GM12878 (cell line): ENCODE results near the gene S100P. TPM values are rescaled to one million over a fixed set of nuclear protein-coding genes. Genes with fewer than 3 reads are reported as not detected.

Experiments
- ATAC-seq: fragments of 200-7000 bp; cut with Tn5 transposase; 3 replicates; pipeline ENCODE4 v1.9.1; 2020; ENCODE audit warnings: mild to moderate bottlenecking, moderate library complexity
- BruUV-seq: library from RNA; stranded (reverse); fragments of 400-500 nt; replicated peaks from 2 replicates; lab custom pipeline; 2021; lab: Mats Ljungman, UMichigan
- CTCF ChIA-PET: fragments of 300-600 bp; sonication (Branson Sonifier 250); formaldehyde crosslinking; extraction: SDS; loops from one replicate; lab custom pipeline; 2021; ENCODE audit warnings: inconsistent platforms; lab: Yijun Ruan, JAX
- POLR2A ChIA-PET: fragments of 350-600 bp; formaldehyde crosslinking; extraction: SDS; loops from one replicate; lab custom pipeline; 2021; ENCODE audit warnings: inconsistent platforms; lab: Charles Lee
- RAD21 ChIA-PET: fragments of 300-600 bp; sonication (Branson Sonifier 250); formaldehyde crosslinking; loops from one replicate; lab custom pipeline; 2023; ENCODE audit warnings: antibody characterized with exemption; ENCODE audit not compliant: unreplicated experiment; lab: Charles Lee
- SMC1A ChIA-PET: fragments of 300-600 bp; sonication (Branson Sonifier 250); formaldehyde crosslinking; loops from one replicate; lab custom pipeline; 2023; ENCODE audit not compliant: unreplicated experiment, uncharacterized antibody; lab: Charles Lee
- DNase-seq: peaks from one replicate; pipeline ENCODE4 v3.0.0-alpha.2; 2011; ENCODE audit warnings: low read depth, low spot score
- FAIRE-seq: peaks from 3 replicates; lab custom pipeline; 2011; peaks lifted over from hg19 to GRCh38; lab: Jason Lieb, UNC
- H2AFZ ChIP-seq: 2 replicates; pipeline ENCODE4 v1.6.0; 2011; ENCODE audit warnings: low read depth, low read length, control low read depth; ENCODE audit not compliant: control insufficient read depth
- H3K27ac ChIP-seq: 2 replicates; pipeline ENCODE4 v1.5.1; 2011; ENCODE audit warnings: control low read depth; ENCODE audit not compliant: control insufficient read depth, insufficient read depth
- H3K27me3 ChIP-seq, 2 experiments: replicated peaks in 1 of 2; 2 replicates each; pipeline versions ENCODE4 v1.6.0 to v1.6.1; 2011; ENCODE audit warnings: low read length in 1 of 2; ENCODE audit not compliant: control insufficient read depth in 2 of 2, insufficient read depth in 2 of 2
- H3K36me3 ChIP-seq, 2 experiments: 2 replicates each; pipeline ENCODE4 v1.5.1; 2011; ENCODE audit warnings: low read length in 1 of 2; ENCODE audit not compliant: control insufficient read depth in 2 of 2, insufficient read depth in 2 of 2
- H3K4me1 ChIP-seq: 2 replicates; pipeline ENCODE4 v1.6.1; 2011; ENCODE audit warnings: mild to moderate bottlenecking, low read length, moderate library complexity, mixed read lengths; ENCODE audit not compliant: control insufficient read depth, insufficient read depth
- H3K4me2 ChIP-seq: 2 replicates; pipeline ENCODE4 v1.6.0; 2011; ENCODE audit warnings: control low read depth; ENCODE audit not compliant: control insufficient read depth, insufficient read depth
- H3K4me3 ChIP-seq: fragments of 200-600 bp; sonication (generic); 2 replicates; pipeline ENCODE4 v1.5.1; 2016
- H3K79me2 ChIP-seq: 2 replicates; pipeline ENCODE4 v1.6.0; 2011; ENCODE audit warnings: low read length; ENCODE audit not compliant: control insufficient read depth, insufficient read depth
- H3K9ac ChIP-seq: 2 replicates; pipeline ENCODE4 v1.8.0; 2011; ENCODE audit warnings: low read length, control low read depth, mixed read lengths; ENCODE audit not compliant: control insufficient read depth, insufficient read depth
- H3K9me3 ChIP-seq: replicated peaks from 3 replicates; pipeline ENCODE4 v1.5.1; 2011; ENCODE audit warnings: mild to moderate bottlenecking, low read length; ENCODE audit not compliant: control insufficient read depth, insufficient read depth
- H4K20me1 ChIP-seq: 2 replicates; pipeline ENCODE4 v1.6.0; 2011; ENCODE audit not compliant: control insufficient read depth, insufficient read depth
- ETV6 ChIP-seq, 2 experiments: fragments of 450-650 bp in 1 of 2; IDR thresholded peaks in 1 of 2; conservative IDR thresholded peaks in 1 of 2; 2 replicates each; pipeline ENCODE4 v1.6.1; 2014; ENCODE audit warnings: antibody characterized with exemption in 1 of 2, borderline replicate concordance in 1 of 2, low read depth in 1 of 2, mild to moderate bottlenecking in 1 of 2, moderate library complexity in 1 of 2
- MYC ChIP-seq: IDR thresholded peaks from 2 replicates; pipeline ENCODE4 v1.6.1; 2011; ENCODE audit warnings: mild to moderate bottlenecking, low read length, moderate library complexity, inconsistent platforms; ENCODE audit not compliant: insufficient read depth, insufficient replicate concordance, insufficient read length, severe bottlenecking
- YBX1 ChIP-seq: fragments of 450-650 bp; IDR thresholded peaks from 2 replicates; pipeline ENCODE4 v1.6.1; 2016; ENCODE audit warnings: antibody characterized with exemption
- WGBS: methylation state at CpG from one replicate; pipeline ENCODE4 v1.1.6; 2016; ENCODE audit warnings: low lambda C conversion rate; ENCODE audit not compliant: insufficient replicate concordance, insufficient coverage; ENCODE audit errors: missing lambda C conversion rate; 5-methylcytosine and 5-hydroxymethylcytosine counted together
- in situ Hi-C: fragments of 300-500 bp; cut with MboI; formaldehyde crosslinking; loops from 9 replicates; pipeline ENCODE4 v1.14.3; 2018; ENCODE audit warnings: mixed read lengths
- intact Hi-C: fragments of 100-400 bp; cut with micrococcal nuclease; formaldehyde crosslinking; loops from one replicate; pipeline ENCODE4 v1.14.2; 2022; ENCODE audit not compliant: unreplicated experiment
- polyA plus RNA-seq, 11 experiments: library from polyadenylated mRNA; depleted of rRNA in 4 of 11; unstranded in 6 of 11; stranded (reverse) in 5 of 11; fragments of >200 nt; fragmentation: Nextera tagmentation in 4 of 11; fragmentation: Illumina TruSeq in 1 of 11; extraction: Ambion mirVana in 4 of 11; extraction: Trizol in 1 of 11; gene quantifications; 1 replicate in 1 of 11; 2 replicates in 10 of 11; pipeline versions ENCODE4 v1.2.1 to v1.2.3, GENCODE V29; 2011 to 2016; ENCODE audit warnings: inconsistent platforms in 2 of 11, missing spikeins in 2 of 11, low read depth in 1 of 11
- total RNA-seq, 4 experiments: library from RNA; depleted of rRNA in 3 of 4; stranded (reverse); fragments of >200 nt in 3 of 4; fragmentation: Illumina TruSeq in 1 of 4; extraction: Trizol in 1 of 4; gene quantifications; 2 replicates each; pipeline versions ENCODE4 v1.2.1 to v1.2.3, GENCODE V29; 2013 to 2021
- TF ChIP-seq, protein P1 (sequence below): IDR thresholded peaks from 2 replicates; pipeline ENCODE4 v1.6.1; 2011; ENCODE audit warnings: low read depth, mild to moderate bottlenecking, low read length, moderate library complexity, borderline replicate concordance; ENCODE audit errors: extremely low read depth
- TF ChIP-seq, protein P2 (sequence below): fragments of 450-650 bp; IDR thresholded peaks from 2 replicates; pipeline ENCODE4 v1.6.1; 2017; ENCODE audit warnings: low read depth, mild to moderate bottlenecking, moderate library complexity

The S100P gene
- total and polyA plus RNA-seq, 10 of the 15 experiments (the other 5 are each of a cell fraction or from before 2014, with no cell fraction given), result 0.90 TPM; not detected in 9

DNA sequence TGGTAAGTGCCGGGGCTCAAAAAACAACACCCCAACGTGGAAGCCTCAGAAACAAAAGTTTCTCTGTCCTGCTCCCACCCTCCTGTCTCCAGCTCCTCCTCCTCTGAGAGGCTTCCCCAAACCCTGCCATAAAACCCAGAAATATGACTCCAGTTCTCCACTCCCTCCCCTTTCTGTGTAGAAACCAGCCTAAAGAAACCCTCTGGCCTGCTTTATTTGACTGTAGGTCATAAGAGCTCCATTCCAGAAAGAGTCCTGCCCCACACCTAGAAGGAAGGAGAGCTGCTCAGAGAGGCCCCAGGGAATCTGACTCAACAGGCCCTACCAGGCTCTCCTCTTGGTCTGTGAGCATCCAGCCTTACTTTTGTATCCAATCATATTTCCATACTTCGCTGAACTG is 872 bp upstream of the S100P start (continued):
- TF ChIP-seq, protein P1, sequence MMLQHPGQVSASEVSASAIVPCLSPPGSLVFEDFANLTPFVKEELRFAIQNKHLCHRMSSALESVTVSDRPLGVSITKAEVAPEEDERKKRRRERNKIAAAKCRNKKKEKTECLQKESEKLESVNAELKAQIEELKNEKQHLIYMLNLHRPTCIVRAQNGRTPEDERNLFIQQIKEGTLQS, result no peak
- TF ChIP-seq, protein P2, sequence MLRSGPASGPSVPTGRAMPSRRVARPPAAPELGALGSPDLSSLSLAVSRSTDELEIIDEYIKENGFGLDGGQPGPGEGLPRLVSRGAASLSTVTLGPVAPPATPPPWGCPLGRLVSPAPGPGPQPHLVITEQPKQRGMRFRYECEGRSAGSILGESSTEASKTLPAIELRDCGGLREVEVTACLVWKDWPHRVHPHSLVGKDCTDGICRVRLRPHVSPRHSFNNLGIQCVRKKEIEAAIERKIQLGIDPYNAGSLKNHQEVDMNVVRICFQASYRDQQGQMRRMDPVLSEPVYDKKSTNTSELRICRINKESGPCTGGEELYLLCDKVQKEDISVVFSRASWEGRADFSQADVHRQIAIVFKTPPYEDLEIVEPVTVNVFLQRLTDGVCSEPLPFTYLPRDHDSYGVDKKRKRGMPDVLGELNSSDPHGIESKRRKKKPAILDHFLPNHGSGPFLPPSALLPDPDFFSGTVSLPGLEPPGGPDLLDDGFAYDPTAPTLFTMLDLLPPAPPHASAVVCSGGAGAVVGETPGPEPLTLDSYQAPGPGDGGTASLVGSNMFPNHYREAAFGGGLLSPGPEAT, result no peak

- ChIA-PET CTCF (no interaction called here), RAD21 (no interaction called here), SMC1A (no interaction called here), POLR2A (no interaction called here)
- Histone ChIP-seq H3K27me3 (no peaks in the 10 kb centered on the region), H3K4me1 (peaks cover 8% of the 10 kb centered on the region), H3K79me2 (no peaks in the 10 kb centered on the region), H3K4me3 (no peak overlapping the region), H4K20me1 (no peaks in the 10 kb centered on the region), H3K4me2 (no peak overlapping the region), H2AFZ (no peak overlapping the region), H3K9me3 (no peaks in the 10 kb centered on the region), H3K36me3 (no peaks in the 10 kb centered on the region), H3K9ac (no peak overlapping the region), H3K27ac (no peak overlapping the region)
- 87% methylated on average over 15 of the region's 16 CpGs for WGBS
- ATAC-seq (no peak), DNase-seq (no peak), FAIRE-seq (no peak)
- no peak for TF ChIP-seq MYC
- TF ChIP-seq YBX1, result no peak
- TF ChIP-seq ETV6 (conservative IDR thresholded peaks at IDR 0.05 in 1 of 2, IDR thresholded peaks at IDR 0.05 in 1 of 2; ENCODE audit: borderline replicate concordance in 1 of 2, low read depth in 1 of 2), result no peak
- in situ Hi-C loops, result no loop called here
- intact Hi-C loops, result no loop called here
- BruUV-seq, result no TSS peak
Observed at GRCh38 chr4:6694177-6694901, 661 bp downstream of the S100P start.
